Activated CD4-positive, alpha-beta memory T cell treated with anti-CD3 and anti-CD28 coated beads, Interleukin-2, amount 10 ng/mL, durations not matched to agents 7 days and 5 days (primary cell): Measurements from ENCODE around the gene SYT15. TPM values are rescaled to one million over a fixed set of nuclear protein-coding genes. Genes with fewer than 3 reads are reported as not detected.
"Not testable (repeated sequence)": the region's sequence is repeated elsewhere in the genome, so short reads cannot be mapped to it uniquely, and the experiment has no call there.

Source experiments
- CTCF ChIA-PET: fragments of 350-600 bp; sonication (Branson Sonifier 250); formaldehyde crosslinking; loops from one replicate; lab custom pipeline; 2021; ENCODE audit warnings: antibody characterized with exemption, inconsistent platforms; lab: Charles Lee
- POLR2A ChIA-PET: fragments of 350-600 bp; sonication (Branson Sonifier 250); formaldehyde crosslinking; loops from one replicate; lab custom pipeline; 2021; ENCODE audit warnings: antibody characterized with exemption; lab: Charles Lee
- DNase-seq: peaks from one replicate; pipeline ENCODE4 v3.0.0-alpha.2; 2020
- H3K27ac Mint-ChIP-seq: one replicate; pipeline ENCODE4 v1.8.0; 2021; ENCODE audit warnings: mild to moderate bottlenecking, mixed read lengths
- H3K27me3 Mint-ChIP-seq: one replicate; pipeline ENCODE4 v1.8.0; 2021; ENCODE audit warnings: mixed read lengths
- H3K36me3 Mint-ChIP-seq: one replicate; pipeline ENCODE4 v1.8.0; 2021; ENCODE audit warnings: low read depth, mixed read lengths
- H3K4me1 Mint-ChIP-seq: one replicate; pipeline ENCODE4 v1.8.0; 2021; ENCODE audit warnings: mixed read lengths
- H3K4me3 Mint-ChIP-seq: one replicate; pipeline ENCODE4 v1.8.0; 2021; ENCODE audit warnings: mild to moderate bottlenecking, mixed read lengths
- H3K9me3 Mint-ChIP-seq: one replicate; pipeline ENCODE4 v1.8.0; 2021; ENCODE audit warnings: mixed read lengths
- total RNA-seq, 2 experiments: library from RNA; stranded (reverse); gene quantifications; one replicate each; pipeline ENCODE4 v1.2.3, GENCODE V29; 2021

Gene SYT15
- total RNA-seq, 2 experiments from 2014 or later, result 0.86 to 0.95 TPM

DNA sequence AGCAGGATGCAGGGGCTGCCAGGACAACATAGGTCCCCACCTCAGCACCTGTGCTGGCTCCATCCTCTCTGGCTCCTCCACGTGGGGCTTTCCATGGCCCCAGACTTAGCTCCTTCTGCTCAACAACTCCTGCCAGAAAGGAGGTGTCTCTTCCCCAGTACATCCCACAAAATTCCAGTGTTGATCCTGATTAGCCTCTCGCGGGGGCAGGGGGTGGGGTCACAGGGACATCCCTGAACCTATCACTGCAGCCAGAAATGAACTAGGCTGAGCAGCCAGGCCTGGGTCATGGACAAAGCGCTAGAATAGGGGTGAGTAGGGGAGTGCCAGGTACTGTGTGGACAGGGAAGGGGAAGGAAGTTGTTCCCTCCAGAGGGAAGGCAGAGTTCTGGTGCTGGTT lies 5.0 kb upstream of the SYT15 start:
- DNase-seq, POLR2A ChIA-PET, H3K27me3 Mint-ChIP-seq, H3K9me3 Mint-ChIP-seq, H3K27ac Mint-ChIP-seq, H3K36me3 Mint-ChIP-seq, CTCF ChIA-PET, H3K4me3 Mint-ChIP-seq, H3K4me1 Mint-ChIP-seq: not testable (repeated sequence)

DNA sequence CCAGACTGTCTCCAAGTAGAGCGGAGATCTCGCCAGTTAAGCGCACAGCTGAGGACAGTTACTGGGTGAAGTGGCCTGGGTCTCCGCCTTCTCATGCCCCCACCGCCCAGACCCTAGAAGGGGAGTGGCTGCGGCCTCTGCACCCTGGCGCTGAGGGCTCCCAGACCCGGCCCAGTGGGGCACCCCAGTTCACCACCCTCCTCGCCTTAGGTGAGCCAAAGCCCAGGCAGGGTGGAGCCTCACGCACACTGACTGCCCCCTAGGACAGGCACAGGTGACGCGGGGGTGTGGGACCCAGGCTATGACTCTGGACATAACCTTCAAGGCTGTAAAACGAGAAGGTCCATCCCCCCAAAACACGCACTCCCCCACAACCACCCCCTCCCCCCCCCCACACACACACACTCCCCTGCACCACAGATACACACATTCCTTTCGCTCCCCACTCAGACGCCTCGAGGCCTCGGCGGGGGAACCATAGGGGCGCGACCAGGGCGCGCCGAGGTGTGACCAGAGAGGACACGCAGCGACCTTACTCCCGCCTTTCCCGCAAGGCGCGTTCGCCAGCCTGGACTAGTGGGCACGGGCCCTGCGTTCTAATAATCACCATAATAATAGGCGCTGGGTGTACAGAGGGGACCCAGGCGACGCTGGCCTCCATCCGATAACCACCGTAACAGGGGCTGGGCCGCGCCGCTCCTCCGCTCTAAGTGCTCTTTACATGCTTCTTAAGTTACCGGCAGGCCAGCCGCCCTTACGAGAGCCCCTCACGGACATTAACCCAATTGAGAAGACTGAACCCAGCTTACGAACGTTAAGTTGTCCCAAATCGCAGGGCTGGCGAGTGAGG lies 1.1 kb upstream of the SYT15 start:
- H3K4me1 Mint-ChIP-seq, H3K9me3 Mint-ChIP-seq, H3K36me3 Mint-ChIP-seq, DNase-seq, H3K4me3 Mint-ChIP-seq, POLR2A ChIA-PET, CTCF ChIA-PET, H3K27ac Mint-ChIP-seq, H3K27me3 Mint-ChIP-seq: not testable (repeated sequence)

DNA sequence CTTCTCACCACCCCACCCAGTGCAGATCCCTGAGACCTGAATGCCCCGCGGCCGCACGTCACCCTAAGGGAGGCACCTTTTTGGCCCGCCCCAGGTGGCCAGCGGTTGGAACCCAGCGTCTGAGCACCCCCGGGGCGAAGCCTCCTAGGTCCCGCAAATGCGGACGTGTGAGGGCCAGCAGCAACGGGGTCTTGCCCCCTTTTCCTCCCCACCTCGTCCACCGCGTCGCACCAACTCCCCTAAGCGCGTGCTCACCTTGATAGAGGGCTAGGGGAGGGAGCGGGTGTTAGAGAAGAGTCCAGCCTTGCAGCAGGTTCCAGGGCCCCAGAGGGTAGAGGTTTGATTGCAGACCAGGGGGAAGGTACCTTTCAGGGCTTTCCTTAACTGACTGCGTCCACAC lies 450 bp downstream of the SYT15 start:
- H3K27ac Mint-ChIP-seq, H3K9me3 Mint-ChIP-seq, DNase-seq, CTCF ChIA-PET, H3K4me3 Mint-ChIP-seq, POLR2A ChIA-PET, H3K27me3 Mint-ChIP-seq, H3K4me1 Mint-ChIP-seq, H3K36me3 Mint-ChIP-seq: not testable (repeated sequence)

- H3K4me3 Mint-ChIP-seq, H3K4me1 Mint-ChIP-seq, DNase-seq, H3K9me3 Mint-ChIP-seq, POLR2A ChIA-PET, H3K27ac Mint-ChIP-seq, CTCF ChIA-PET, H3K27me3 Mint-ChIP-seq, H3K36me3 Mint-ChIP-seq: not testable (repeated sequence)
Measured at GRCh38 chr10:46581997-46582396, 3.1 kb downstream of the SYT15 start.

DNA sequence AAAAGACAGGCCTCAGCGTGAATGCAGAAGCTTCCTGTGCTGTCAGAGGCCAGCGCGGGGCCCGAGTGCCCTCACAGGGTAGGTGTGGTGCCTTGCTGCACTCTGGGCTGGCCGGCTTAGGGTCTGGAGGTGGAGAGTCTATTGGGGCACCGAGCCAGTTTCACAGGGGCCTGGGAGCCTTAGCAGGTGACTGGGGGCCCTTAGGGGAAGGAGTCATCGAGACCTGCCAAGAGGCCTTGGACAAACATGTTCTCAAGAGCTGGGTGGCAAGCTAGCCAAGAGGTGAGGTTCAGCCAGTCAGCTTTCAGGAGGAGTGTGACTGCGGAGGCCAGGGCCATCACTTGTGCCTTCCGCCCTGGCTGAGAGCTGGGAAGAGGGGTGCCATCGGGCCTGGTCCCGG lies 3.6 kb downstream of the SYT15 start:
- H3K27ac Mint-ChIP-seq, POLR2A ChIA-PET, CTCF ChIA-PET, H3K4me3 Mint-ChIP-seq, H3K4me1 Mint-ChIP-seq, H3K9me3 Mint-ChIP-seq, H3K27me3 Mint-ChIP-seq, DNase-seq, H3K36me3 Mint-ChIP-seq: not testable (repeated sequence)

- CTCF ChIA-PET, H3K36me3 Mint-ChIP-seq, DNase-seq, H3K9me3 Mint-ChIP-seq, H3K27me3 Mint-ChIP-seq, POLR2A ChIA-PET, H3K4me1 Mint-ChIP-seq, H3K27ac Mint-ChIP-seq, H3K4me3 Mint-ChIP-seq: not testable (repeated sequence)
Measured at GRCh38 chr10:46584196-46584595, 5.3 kb downstream of the SYT15 start.

DNA sequence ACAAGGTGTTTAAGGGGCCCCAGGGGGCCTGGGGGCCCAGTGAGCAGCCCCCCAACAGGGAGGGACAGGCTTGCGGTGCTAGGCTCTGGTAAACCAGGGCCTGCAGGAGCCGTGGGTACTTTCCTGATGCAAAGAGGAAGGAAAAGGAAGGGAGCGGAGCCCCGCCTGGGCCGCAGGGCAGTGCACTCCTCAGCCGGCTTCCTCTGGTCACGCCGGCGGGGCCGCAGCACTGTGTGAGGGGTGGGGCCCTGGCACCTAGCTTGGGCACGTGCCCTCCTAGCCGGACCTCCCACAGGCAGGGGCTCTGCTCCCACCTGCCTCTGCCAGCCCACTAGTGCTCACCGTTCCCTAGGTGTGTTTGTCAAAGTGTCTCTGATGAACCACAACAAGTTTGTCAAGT lies 6.3 kb downstream of the SYT15 start:
- CTCF ChIA-PET, H3K9me3 Mint-ChIP-seq, H3K4me3 Mint-ChIP-seq, H3K27ac Mint-ChIP-seq, H3K27me3 Mint-ChIP-seq, DNase-seq, H3K36me3 Mint-ChIP-seq, H3K4me1 Mint-ChIP-seq, POLR2A ChIA-PET: not testable (repeated sequence)

DNA sequence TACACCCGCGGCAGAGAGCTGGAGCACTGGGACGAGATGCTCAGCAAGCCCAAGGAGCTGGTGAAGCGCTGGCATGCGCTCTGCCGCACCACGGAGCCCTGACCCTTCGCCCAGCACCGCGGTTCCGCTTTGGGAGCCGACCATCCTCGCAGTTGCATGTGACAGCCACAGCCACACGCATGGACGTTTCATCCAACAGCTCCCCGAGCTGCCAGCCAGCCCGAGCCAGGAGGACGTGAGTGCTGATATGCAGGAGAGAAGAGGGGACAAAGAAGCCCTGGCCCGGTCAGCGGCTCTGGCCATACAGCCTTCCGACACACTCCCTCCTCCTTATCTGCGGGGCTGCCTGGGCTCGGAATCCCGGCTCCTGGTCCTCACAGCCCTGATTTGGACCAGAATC lies 8.6 kb downstream of the SYT15 start:
- H3K4me1 Mint-ChIP-seq, POLR2A ChIA-PET, CTCF ChIA-PET, DNase-seq, H3K9me3 Mint-ChIP-seq, H3K4me3 Mint-ChIP-seq, H3K36me3 Mint-ChIP-seq, H3K27me3 Mint-ChIP-seq, H3K27ac Mint-ChIP-seq: not testable (repeated sequence)

DNA sequence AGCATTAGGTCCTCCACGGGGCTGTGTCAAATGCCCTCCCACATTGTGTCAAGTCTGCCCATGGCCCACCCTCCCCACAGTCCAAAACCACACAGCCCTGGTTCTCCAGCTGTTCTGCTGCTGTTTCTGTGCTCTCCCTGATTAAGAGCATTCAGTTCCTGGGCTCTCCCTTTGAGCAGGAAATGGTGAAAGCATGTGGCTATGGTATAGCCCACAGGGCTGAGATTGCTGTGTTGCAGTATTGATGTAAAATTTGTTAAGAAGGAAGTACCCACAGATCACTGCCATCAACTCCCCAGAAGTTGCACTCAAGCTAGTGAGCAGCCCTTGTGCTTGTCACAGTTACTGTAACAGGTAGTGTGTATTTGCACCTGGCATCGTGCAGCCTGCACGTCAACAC lies 9.3 kb downstream of the SYT15 start:
- POLR2A ChIA-PET, CTCF ChIA-PET, H3K36me3 Mint-ChIP-seq, H3K4me1 Mint-ChIP-seq, H3K4me3 Mint-ChIP-seq, H3K9me3 Mint-ChIP-seq, H3K27ac Mint-ChIP-seq, H3K27me3 Mint-ChIP-seq, DNase-seq: not testable (repeated sequence)

- DNase-seq, CTCF ChIA-PET, H3K36me3 Mint-ChIP-seq, H3K4me3 Mint-ChIP-seq, POLR2A ChIA-PET, H3K27me3 Mint-ChIP-seq, H3K9me3 Mint-ChIP-seq, H3K27ac Mint-ChIP-seq, H3K4me1 Mint-ChIP-seq: not testable (repeated sequence)
Measured at GRCh38 chr10:46589589-46589988, 10.7 kb downstream of the SYT15 start.

DNA sequence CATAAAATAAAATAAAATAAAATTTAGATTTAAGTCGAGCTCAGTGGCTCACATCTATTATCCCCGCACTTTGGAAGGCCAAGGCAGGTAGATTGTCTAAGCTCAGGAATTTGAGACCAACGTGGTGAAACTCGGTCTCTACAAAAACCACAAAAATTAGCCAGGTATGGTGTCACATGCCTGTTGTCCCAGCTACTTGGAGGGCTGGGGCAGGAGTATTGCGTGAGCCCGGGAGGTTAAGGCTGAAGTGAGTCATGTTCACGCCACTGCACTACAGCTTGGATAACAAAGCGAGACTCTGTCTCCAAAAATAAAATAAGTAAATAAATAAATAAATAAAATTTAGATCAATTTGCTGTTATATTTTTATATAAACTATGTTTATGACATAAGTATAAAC lies 12.1 kb downstream of the SYT15 start:
- DNase-seq, H3K27me3 Mint-ChIP-seq, H3K9me3 Mint-ChIP-seq, H3K4me1 Mint-ChIP-seq, H3K36me3 Mint-ChIP-seq, H3K27ac Mint-ChIP-seq, CTCF ChIA-PET, H3K4me3 Mint-ChIP-seq, POLR2A ChIA-PET: not testable (repeated sequence)

DNA sequence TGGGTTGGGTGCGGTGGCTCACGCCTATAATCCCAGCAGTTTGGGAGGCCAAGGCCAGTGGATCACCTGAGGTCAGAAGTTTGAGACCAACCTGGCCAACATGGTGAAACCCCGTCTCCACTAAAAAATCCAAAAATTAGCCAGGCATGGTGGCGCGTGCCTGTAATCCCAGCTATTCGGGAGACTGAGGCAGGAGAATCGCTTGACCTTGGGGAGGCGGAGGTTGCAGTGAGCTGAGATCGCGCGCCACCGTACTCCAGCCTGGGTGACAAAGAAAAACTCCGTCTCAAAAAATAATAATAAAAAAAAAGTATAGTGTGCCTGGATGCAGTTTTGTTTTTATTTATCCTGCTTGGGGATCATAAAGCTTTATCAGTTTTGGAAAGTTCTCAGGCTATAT lies 14.4 kb downstream of the SYT15 start:
- H3K9me3 Mint-ChIP-seq, H3K4me3 Mint-ChIP-seq, H3K27me3 Mint-ChIP-seq, CTCF ChIA-PET, H3K4me1 Mint-ChIP-seq, DNase-seq, POLR2A ChIA-PET, H3K27ac Mint-ChIP-seq, H3K36me3 Mint-ChIP-seq: not testable (repeated sequence)

DNA sequence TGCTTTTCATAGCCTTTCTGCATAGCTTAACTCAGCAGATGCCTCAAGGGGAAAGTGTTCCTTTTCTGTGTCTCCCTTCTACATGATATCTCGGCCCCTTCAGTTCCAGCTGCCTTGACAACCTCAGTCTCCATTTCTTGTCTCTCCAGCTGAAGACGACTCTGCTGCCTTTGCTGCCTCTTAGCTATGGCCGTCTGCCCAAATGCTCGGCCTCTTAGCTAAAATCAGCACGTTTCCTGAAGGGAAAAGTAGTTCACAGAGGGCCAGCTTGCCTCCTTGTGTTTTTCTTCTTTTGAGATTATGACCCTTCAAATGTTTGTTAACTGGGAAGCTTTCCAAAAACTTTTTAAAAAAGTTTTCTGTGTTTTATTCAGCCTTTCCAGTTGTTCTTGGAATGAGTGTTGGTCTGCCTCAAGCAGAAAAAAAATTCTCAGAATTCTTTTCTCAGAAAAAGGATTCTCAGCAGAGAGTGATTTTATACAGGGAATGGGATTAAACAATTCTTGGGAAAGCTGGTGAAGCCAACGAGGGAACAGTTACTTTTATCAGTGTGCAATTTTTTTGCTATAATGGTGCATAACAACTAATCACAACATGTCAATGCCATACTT lies 15.6 kb downstream of the SYT15 start:
- H3K4me3 Mint-ChIP-seq, H3K27ac Mint-ChIP-seq, POLR2A ChIA-PET, H3K36me3 Mint-ChIP-seq, H3K27me3 Mint-ChIP-seq, H3K9me3 Mint-ChIP-seq, H3K4me1 Mint-ChIP-seq, DNase-seq, CTCF ChIA-PET: not testable (repeated sequence)

DNA sequence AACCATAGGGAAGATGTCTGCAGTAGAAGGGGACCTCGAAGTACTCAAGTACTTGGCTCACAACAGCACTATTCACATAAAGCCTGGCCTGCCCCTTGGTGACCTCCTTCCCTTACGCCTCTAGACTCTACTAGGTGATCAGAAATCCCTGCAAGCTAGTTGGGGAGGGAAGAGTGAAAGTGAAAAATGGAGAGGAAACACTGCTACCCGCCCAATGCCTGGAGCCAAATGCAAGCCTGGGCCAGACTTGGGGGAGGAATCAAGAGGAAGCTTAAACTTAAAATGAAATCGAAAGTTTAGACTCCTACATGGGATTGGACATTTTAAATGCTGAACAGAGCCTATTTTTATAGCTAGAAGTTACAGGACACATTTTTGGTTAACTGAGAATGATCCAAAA lies 17.6 kb downstream of the SYT15 start:
- DNase-seq, H3K27me3 Mint-ChIP-seq, CTCF ChIA-PET, H3K4me1 Mint-ChIP-seq, H3K27ac Mint-ChIP-seq, H3K9me3 Mint-ChIP-seq, POLR2A ChIA-PET, H3K36me3 Mint-ChIP-seq, H3K4me3 Mint-ChIP-seq: not testable (repeated sequence)
